ENCODE measurements around the gene YRDC.

Gene YRDC

DNA sequence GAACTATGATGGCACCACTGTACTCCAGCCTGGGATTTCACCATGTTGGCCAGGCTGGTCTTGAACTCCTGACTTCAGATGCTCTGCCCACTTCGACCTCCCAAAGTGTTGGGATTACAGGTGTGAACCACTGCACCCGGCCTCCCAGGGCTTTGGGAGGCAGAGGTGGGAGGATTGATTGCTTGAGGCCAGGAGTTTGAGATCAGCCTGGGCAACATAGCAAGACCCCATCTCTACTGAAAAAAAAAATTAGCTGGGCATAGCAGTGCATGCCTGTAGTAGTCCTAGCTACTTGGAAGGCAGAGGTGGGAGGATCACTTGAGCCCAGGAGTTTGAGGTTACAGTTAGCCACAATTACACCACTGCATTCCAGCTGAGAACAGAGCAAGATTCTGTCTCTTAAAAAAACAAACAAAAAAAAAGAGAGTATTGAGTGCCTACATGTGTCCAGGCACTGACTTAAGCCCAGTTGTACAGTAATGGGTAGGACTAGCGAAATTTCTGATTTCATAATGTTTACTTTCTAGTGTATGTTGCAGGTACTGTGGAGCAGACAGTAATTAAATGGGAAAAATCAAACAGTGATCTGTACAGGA, 10.2 kb downstream of the YRDC start:
- ChIA-PET CTCF (interaction anchor here (0.6 kb wide), 1 partner anchor 39 kb away, joined by 3 read pairs; no protein-coding TSS in a partner anchor), POLR2A (ENCODE audit: low non-redundant PET) (no interaction called here)
- no peak for DNase-seq (ENCODE audit: low spot score)
- no peak overlapping the region for H3K27ac ChIP-seq
- TF ChIP-seq, protein P1, sequence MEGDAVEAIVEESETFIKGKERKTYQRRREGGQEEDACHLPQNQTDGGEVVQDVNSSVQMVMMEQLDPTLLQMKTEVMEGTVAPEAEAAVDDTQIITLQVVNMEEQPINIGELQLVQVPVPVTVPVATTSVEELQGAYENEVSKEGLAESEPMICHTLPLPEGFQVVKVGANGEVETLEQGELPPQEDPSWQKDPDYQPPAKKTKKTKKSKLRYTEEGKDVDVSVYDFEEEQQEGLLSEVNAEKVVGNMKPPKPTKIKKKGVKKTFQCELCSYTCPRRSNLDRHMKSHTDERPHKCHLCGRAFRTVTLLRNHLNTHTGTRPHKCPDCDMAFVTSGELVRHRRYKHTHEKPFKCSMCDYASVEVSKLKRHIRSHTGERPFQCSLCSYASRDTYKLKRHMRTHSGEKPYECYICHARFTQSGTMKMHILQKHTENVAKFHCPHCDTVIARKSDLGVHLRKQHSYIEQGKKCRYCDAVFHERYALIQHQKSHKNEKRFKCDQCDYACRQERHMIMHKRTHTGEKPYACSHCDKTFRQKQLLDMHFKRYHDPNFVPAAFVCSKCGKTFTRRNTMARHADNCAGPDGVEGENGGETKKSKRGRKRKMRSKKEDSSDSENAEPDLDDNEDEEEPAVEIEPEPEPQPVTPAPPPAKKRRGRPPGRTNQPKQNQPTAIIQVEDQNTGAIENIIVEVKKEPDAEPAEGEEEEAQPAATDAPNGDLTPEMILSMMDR (conservative IDR thresholded peaks at IDR 0.05; ENCODE audit: low read depth) = no peak

DNA sequence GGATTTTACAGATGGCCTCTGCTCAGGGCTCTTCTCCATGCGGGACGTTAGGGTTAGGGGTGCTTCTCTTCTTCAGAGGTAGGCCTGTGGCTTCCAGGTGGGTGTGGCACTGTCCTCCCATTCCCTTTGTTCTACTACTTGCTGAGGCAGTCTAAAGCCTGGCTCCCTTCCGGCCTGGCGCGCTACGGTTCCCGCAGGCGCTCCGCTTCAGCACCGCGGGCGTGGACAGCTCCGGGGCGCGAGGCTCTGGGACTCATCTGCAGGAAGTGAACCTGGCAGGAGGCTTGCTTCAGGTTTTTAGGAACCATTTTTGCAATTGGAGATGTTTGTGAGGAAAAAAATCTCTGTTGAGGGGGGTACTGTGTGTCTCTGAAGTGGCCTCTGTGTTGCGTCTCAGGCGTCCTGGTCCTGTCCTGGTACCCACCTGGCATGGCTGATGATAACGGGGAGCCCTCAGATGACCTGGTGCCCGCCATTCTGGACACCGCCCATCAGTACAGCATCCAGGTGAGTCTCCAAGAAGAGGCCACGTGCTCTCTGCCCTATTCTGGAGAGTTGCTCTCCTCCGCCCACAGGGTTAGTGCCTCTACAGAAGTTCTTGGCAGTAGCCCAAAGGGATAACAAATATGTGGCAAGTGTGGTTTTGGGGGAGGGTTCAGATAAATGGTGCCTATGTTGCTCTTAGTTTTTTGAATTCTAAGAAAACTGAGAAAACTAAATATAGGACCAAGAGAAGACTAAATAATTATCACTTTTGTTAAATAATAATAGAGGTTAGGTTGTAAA, 12.5 kb downstream of the YRDC start:
- ChIA-PET POLR2A (ENCODE audit: low non-redundant PET) (no interaction called here), CTCF (no interaction called here)
- no peak overlapping the region for H3K27ac ChIP-seq
- DNase-seq (ENCODE audit: low spot score) = peak; percentile 61
- TF ChIP-seq, protein P1 (conservative IDR thresholded peaks at IDR 0.05; ENCODE audit: low read depth) = no peak

DNA sequence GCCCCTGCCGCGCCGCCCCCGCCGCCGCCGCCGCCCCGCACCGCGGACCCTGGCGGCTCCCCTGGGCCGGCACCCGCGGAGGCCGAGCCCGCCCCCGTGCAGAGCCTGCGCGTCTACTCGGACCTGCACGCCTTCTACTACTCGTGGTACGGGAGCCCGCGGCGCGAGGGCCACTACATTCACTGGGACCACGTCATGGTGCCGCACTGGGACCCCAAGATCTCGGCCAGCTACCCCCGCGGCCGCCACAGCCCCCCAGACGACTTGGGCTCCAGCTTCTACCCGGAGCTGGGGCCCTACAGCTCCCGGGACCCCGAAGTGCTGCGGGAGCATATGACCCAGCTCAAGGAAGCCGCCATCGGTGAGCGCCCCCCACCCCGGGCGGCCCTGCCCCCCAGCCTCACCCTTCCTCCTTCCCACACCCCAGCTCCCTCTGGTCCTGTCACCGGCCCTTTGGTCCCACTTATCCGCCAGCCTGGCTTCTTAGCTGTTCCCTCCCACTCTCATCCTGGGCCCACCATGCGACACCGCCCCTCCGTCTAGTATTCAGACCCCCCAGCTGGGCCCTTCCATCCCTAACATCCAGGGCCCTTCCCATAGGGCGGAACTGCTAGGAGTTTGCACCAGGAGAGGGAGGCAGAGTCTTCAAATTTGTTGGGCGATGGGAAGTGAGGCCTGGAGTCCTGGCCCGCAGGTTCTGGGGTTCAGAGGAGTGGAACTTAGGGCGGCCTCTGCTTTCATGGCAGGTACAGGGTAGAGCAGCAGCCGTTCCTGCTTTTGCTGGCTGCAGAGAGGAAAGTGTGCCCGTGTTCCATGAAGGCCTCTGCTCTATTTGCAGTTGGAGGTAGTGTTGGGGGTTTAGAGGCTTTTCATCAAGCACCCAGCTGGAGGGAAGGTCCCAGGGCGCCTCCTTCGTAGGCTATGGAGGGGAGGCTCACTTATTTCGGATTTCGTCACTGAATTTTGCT, 13.4 kb downstream of the YRDC start:
- H3K27ac ChIP-seq = no peak overlapping the region
- CTCF ChIA-PET = interaction anchor here (1.0 kb wide), 1 partner anchor 104 kb away, joined by 3 read pairs; a partner anchor contains a TSS
- TF ChIP-seq, protein P1 (conservative IDR thresholded peaks at IDR 0.05; ENCODE audit: low read depth) = no peak
- POLR2A ChIA-PET (ENCODE audit: low non-redundant PET) = no interaction called here
- no peak for DNase-seq (ENCODE audit: low spot score)

DNA sequence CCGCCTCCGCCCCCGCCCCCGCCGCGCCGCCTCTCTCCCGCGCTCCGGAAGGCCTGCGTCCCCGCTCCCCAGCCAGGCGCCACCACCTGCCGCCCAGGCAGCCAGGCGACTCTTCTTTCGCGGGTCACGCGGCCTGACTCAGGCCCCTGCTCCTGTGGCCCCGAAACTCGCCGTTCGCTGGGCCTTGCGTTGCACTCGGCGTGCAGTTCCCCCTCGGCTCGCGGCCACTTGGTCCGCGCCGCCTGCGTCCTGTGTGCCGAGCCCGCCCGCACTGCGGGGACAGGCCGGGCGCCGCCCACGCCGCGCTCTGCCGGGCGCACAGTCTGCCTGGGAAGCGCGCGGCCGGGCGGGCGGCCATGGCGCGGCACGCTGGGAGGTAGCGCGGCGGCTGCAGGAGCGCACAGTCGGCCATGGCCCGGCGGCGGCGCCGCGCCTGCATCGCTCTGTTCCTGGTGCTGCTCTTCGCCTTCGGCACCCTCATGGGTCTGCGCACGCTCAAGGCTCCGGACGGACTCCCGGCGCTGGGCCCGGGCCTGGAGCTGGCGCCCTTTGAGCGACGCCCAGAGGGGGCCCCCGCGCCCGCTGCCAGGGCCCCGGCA, 14.1 kb downstream of the YRDC start, which contains the start of gene MANEAL:
Gene MANEAL (plus strand): TSS at position 75 of the 599 bp plus-strand sequence. CDS start 336 bp downstream, at position 411.
- POLR2A ChIA-PET (ENCODE audit: low non-redundant PET) = no interaction called here
- DNase-seq (ENCODE audit: low spot score) = peak; percentile 53
- CTCF ChIA-PET = interaction anchor here (1.0 kb wide), 1 partner anchor 103 kb away, joined by 3 read pairs; a partner anchor contains a TSS
- H3K27ac ChIP-seq = no peak within 1 kb of the TSS; the same call in 1 of the 2 replicates
- TF ChIP-seq, protein P1 (conservative IDR thresholded peaks at IDR 0.05; ENCODE audit: low read depth) = no peak

DNA sequence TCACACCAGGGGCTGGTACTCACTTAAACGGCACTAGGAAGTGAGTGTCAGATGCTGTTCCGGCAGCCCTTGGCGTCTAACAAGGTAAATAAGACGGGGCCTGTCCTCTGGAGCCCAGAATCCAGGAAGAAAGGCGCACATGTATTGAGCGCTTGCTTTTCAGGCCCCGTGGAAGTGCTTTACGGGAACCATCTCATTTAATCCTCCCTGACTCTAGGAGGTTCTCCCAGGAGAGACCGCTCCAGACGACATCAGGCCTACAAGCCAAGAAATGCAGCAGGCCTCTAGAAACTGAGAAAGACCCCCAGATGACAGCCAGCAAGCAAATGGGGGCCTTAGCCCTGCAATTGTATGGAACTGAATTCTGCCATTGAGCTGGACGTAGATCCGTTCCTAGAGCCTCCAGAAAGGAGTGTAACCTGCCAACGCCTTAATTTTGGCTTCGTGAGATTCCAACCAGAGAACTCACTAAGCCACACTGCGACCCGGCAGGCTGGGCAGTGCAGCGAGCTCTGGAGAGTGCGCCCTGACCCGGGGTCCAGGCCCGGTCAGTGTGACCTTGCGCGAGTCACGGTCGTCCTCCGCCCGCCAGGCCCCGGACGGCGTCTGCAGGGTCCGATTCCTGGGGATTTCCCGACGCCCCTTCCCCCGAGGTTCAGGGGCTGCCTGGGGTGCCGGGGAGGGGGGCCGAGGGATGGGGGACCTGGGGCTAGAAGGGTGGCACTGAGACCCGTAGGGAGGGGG, 14.9 kb downstream of the YRDC start:
- TF ChIP-seq, protein P1 (conservative IDR thresholded peaks at IDR 0.05; ENCODE audit: low read depth) = no peak
- ChIA-PET POLR2A (ENCODE audit: low non-redundant PET) (no interaction called here), CTCF (no interaction called here)
- no peak for DNase-seq (ENCODE audit: low spot score)
- H3K27ac ChIP-seq = no peak overlapping the region; the same call in 1 of the 2 replicates
